ENCODE results near the gene MFN1.

GRCh38 chr3:179430277-179430870 lies 82.9 kb downstream of the MFN1 start:
- TF ChIP-seq ZFX (IDR thresholded peaks at IDR 0.05; ENCODE audit: borderline replicate concordance) (no peak), CTCF (IDR thresholded peaks at IDR 0.05) (no peak)
